Measurements from ENCODE around the gene ABHD13. TPM values are rescaled to one million over a fixed set of nuclear protein-coding genes. Genes with fewer than 3 reads are reported as not detected.

Gene ABHD13
- total RNA-seq = 12.3 and 14.1 TPM in 2 replicates

DNA sequence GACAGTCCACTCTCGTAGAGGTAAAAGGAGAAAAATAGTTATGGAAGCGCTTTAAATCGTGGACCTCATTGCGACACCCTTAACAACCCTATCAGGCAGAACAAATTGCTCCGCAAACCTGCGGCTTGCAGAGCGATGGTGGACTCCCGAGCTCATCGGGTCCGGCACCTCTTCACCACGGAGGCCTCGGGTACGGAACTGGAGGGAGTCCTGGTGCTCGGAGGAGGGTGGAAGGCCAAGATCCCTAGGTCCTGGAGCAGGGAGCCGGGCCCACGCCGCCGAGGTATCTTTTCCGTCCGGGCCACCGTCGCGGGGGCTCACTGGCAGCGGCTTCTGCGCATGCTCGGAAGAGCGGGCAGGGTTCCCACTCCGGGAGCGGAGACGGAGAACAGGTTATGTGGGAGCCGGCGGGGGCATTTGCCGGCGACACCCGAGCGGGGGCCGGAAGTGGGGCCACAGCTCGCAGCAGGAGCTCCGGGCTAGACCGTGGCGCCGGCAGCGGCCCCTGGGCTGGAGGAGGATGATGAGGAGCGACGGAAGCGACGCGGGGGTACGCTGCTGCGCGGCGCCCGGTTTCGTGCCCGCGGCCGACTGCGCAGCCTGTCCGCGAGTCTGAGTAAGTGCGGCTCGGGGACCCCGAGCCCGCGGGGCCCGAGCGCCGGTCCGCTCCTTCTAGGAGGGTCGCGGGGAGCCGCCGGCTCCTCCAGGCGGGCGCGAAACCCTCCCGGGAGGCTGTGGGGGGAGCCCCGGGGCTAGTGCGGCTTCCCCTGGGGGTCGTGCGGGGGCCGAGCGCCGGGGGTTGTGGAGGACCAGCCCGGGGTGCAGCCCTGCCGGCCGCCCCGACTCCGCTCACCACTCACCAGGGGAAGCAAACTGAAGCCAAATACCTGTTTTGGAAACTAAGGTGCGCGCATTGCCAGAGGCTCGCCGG is at the start of gene ABHD13:
ABHD13 (plus strand) TSS at position 349 of the 931 bp plus-strand sequence. CDS start 10,827 bp downstream, outside the sequence.

GRCh38 chr13:108215436-108215835 is 2.8 kb upstream of the ABHD13 start, which contains the start of gene LIG4:
LIG4 (minus strand) TSS chr13:108215536; CDS start chr13:108211268, 4,268 bp downstream.

DNA sequence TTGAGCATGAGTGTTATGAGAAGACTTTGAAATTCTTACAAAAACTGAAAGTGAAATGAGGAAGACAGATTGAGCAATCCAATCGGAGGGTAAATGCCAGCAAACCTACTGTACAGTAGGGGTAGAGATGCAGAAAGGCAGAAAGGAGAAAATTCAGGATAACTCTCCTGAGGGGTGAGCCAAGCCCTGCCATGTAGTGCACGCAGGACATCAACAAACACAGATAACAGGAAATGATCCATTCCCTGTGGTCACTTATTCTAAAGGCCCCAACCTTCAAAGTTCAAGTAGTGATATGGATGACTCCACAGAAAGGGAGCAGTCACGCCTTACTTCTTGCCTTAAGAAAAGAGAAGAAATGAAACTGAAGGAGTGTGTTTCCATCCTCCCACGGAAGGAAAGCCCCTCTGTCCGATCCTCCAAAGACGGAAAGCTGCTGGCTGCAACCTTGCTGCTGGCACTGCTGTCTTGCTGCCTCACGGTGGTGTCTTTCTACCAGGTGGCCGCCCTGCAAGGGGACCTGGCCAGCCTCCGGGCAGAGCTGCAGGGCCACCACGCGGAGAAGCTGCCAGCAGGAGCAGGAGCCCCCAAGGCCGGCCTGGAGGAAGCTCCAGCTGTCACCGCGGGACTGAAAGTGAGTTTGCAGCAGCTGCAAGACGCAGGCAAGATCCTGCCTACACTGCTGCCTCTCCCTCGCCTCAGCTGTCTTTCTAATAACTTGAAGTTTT is 51.6 kb downstream of the ABHD13 start, which contains the start of gene TNFSF13B:
TNFSF13B (plus strand) TSS at position 118 of the 728 bp plus-strand sequence; CDS start at position 296, 178 bp downstream.

Other genes starting within 250 kb of the ABHD13 start
- 8.5 and 9.8 TPM in 2 replicates for gene LIG4, start 2.9 kb upstream of the ABHD13 start, total RNA-seq
- gene TNFSF13B, start 51.3 kb downstream of the ABHD13 start, total RNA-seq = 6.9 and 7.8 TPM in 2 replicates

Measured in articular chondrocyte of knee joint (primary cell).